SK-N-SH (cell line): ENCODE results near the gene ZG16B. TPM values are rescaled to one million over a fixed set of nuclear protein-coding genes. Genes with fewer than 3 reads are reported as not detected.

Source experiments
- CTCF ChIA-PET: fragments of 300-600, 350-600 bp; formaldehyde crosslinking; extraction: SDS; loops from one replicate; lab custom pipeline; 2021; lab: Yijun Ruan, JAX
- POLR2A ChIA-PET: fragments of 350-600 bp; sonication (Branson Sonifier 250); formaldehyde crosslinking; extraction: SDS; loops from one replicate; lab custom pipeline; 2020; ENCODE audit warnings: antibody characterized with exemption, inconsistent platforms; lab: Yijun Ruan, JAX
- DNase-seq: peaks from one replicate; pipeline ENCODE4 v3.0.0; 2012
- H2AFZ ChIP-seq: fragments of 200-600 bp; sonication (generic); 2 replicates; pipeline ENCODE4 v1.8.1; 2016; ENCODE audit warnings: antibody characterized with exemption, mild to moderate bottlenecking, low read depth
- H3F3A ChIP-seq: fragments of 200-600 bp; sonication (generic); replicated peaks from 2 replicates; pipeline ENCODE3; 2016; ENCODE audit warnings: antibody characterized with exemption, mild to moderate bottlenecking; ENCODE audit not compliant: insufficient read depth
- H3K27ac ChIP-seq, 2 experiments: fragments of 200-500 bp in 1 of 2; fragments of 200-600 bp in 1 of 2; sonication (Bioruptor generic) in 1 of 2; sonication (generic), shearing (Covaris generic) in 1 of 2; 2 replicates each; pipeline versions ENCODE4 v1.5.1 to v1.6.1; 2014 to 2016; ENCODE audit warnings: low read depth in 2 of 2, inconsistent platforms in 1 of 2, low read length in 1 of 2, mild to moderate bottlenecking in 1 of 2, mixed read lengths in 1 of 2
- H3K27me3 ChIP-seq: fragments of 200-600 bp; sonication (generic), shearing (Covaris generic); 2 replicates; pipeline ENCODE4 v1.6.1; 2016; ENCODE audit warnings: mixed run types; ENCODE audit not compliant: insufficient read depth
- H3K36me3 ChIP-seq, 2 experiments: fragments of 200-500 bp in 1 of 2; fragments of 200-600 bp in 1 of 2; sonication (Bioruptor generic) in 1 of 2; sonication (generic) in 1 of 2; replicated peaks in 1 of 2; 2 replicates each; pipeline versions ENCODE3 to v1.5.1; 2014 to 2016; ENCODE audit warnings: low read length in 1 of 2, mild to moderate bottlenecking in 1 of 2; ENCODE audit not compliant: insufficient read depth in 2 of 2, control insufficient read depth in 1 of 2
- H3K4me1 ChIP-seq, 2 experiments: fragments of 200-500 bp in 1 of 2; fragments of 200-600 bp in 1 of 2; sonication (Bioruptor generic) in 1 of 2; sonication (generic), shearing (Covaris generic) in 1 of 2; 2 replicates each; pipeline versions ENCODE4 v1.5.1 to v1.6.1; 2014 to 2016; ENCODE audit warnings: low read depth in 1 of 2, low read length in 1 of 2, mixed run types in 1 of 2; ENCODE audit not compliant: insufficient read depth in 2 of 2, control insufficient read depth in 1 of 2
- H3K4me2 ChIP-seq: fragments of 200-600 bp; sonication (generic), shearing (Covaris generic); 2 replicates; pipeline ENCODE4 v1.6.1; 2017; ENCODE audit warnings: mixed run types
- H3K4me3 ChIP-seq, 2 experiments: fragments of 200-500 bp in 1 of 2; fragments of 200-600 bp in 1 of 2; sonication (Bioruptor generic) in 1 of 2; sonication (generic), shearing (Covaris generic) in 1 of 2; 2 replicates each; pipeline versions ENCODE4 v1.5.1 to v1.8.1; 2014 to 2016; ENCODE audit warnings: low read depth in 2 of 2, inconsistent platforms in 1 of 2, low read length in 1 of 2, mild to moderate bottlenecking in 1 of 2, mixed read lengths in 1 of 2, moderate library complexity in 1 of 2
- H3K79me2 ChIP-seq: fragments of 200-600 bp; sonication (generic); 2 replicates; pipeline ENCODE4 v1.8.1; 2017; ENCODE audit warnings: mild to moderate bottlenecking; ENCODE audit not compliant: insufficient read depth
- H3K9ac ChIP-seq: fragments of 200-600 bp; sonication (generic); 2 replicates; pipeline ENCODE4 v1.6.1; 2017; ENCODE audit warnings: mixed run types
- H3K9me2 ChIP-seq: fragments of 200-600 bp; sonication (generic); 2 replicates; pipeline ENCODE4 v1.6.1; 2017; ENCODE audit warnings: mixed run types
- H3K9me3 ChIP-seq: fragments of 200-600 bp; sonication (generic); 2 replicates; pipeline ENCODE4 v1.6.1; 2017; ENCODE audit warnings: mixed run types, mild to moderate bottlenecking, moderate library complexity
- H4K20me1 ChIP-seq: fragments of 200-600 bp; sonication (generic); 2 replicates; pipeline ENCODE4 v1.6.1; 2017; ENCODE audit warnings: mild to moderate bottlenecking, mixed run types; ENCODE audit not compliant: insufficient read depth
- CTCF ChIP-seq: fragments of 200-600 bp; sonication (generic); IDR thresholded peaks from 2 replicates; pipeline ENCODE4 v1.6.1; 2017; ENCODE audit warnings: antibody characterized with exemption, mild to moderate bottlenecking, moderate library complexity
- FOXJ3 ChIP-seq: sonication (generic); formaldehyde crosslinking; IDR thresholded peaks from 2 replicates; pipeline ENCODE4 v1.5.1; 2020; ENCODE audit warnings: mild to moderate bottlenecking, missing genetic modification reagents
- FOXM1 ChIP-seq: IDR thresholded peaks from 2 replicates; pipeline ENCODE4 v1.4.0; 2012; ENCODE audit warnings: low read depth, mild to moderate bottlenecking
- GABPA ChIP-seq: IDR thresholded peaks from 2 replicates; pipeline ENCODE4 v1.4.0; 2012; ENCODE audit warnings: low read depth, mild to moderate bottlenecking
- JUND ChIP-seq: IDR thresholded peaks from 2 replicates; pipeline ENCODE4 v1.4.0; 2012
- RAD21 ChIP-seq: IDR thresholded peaks from 2 replicates; pipeline ENCODE4 v1.6.1; 2012; ENCODE audit warnings: mild to moderate bottlenecking, low read length
- SIN3A ChIP-seq: IDR thresholded peaks from 2 replicates; pipeline ENCODE4 v1.6.1; 2012; ENCODE audit warnings: low read depth, mild to moderate bottlenecking, low read length, moderate library complexity, borderline replicate concordance
- SMC3 ChIP-seq: IDR thresholded peaks from 2 replicates; pipeline ENCODE4 v1.6.1; 2012; ENCODE audit warnings: low read depth, low read length, improper control_type of control experiment
- USF1 ChIP-seq: IDR thresholded peaks from 2 replicates; pipeline ENCODE4 v1.4.0; 2012; ENCODE audit warnings: low read depth, borderline replicate concordance
- WGBS: methylation state at CpG from one replicate; pipeline ENCODE4 v1.1.6; 2017; ENCODE audit warnings: low lambda C conversion rate; 5-methylcytosine and 5-hydroxymethylcytosine counted together
- polyA plus RNA-seq, 3 experiments: library from polyadenylated mRNA; depleted of rRNA; stranded (reverse); fragments of >200 nt; gene quantifications; 2 replicates each; pipeline ENCODE4 v1.2.3, GENCODE V29; 2012
- TF ChIP-seq, protein P1 (sequence below): IDR thresholded peaks from 2 replicates; pipeline ENCODE4 v1.4.0; 2012; ENCODE audit warnings: low read depth, borderline replicate concordance

ZG16B gene
- polyA plus RNA-seq, 1 of the 3 experiments (the other 2 are of a cell fraction): 0.26 TPM

DNA sequence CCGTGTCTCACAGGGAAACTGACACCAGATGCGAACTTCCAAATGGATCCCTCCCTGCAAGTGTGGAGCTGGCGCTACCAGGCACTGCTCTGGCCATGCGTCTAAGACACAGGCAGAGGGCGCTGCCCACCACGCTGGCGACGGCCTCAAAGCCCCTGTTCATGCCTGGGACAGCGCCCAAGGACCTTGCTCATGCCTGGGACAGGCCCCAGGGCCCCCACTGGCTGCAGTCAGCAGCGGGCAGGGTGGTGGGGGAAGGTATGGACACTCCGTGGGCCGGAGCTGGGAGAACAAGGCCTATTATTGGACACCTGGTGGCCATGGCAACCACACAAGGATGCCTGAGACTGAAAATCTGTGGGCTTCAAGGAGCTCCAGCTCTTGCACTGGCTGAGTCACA is 8.8 kb downstream of the ZG16B start:
- H3K9ac ChIP-seq: no peak overlapping the region
- peaks cover 9% of the 10 kb centered on the region for H3F3A ChIP-seq
- no peak overlapping the region for H3K4me2 ChIP-seq
- peak; percentile 90 for DNase-seq
- WGBS: 43% methylated on average over 2 of the region's 12 CpGs
- H2AFZ ChIP-seq: no peak overlapping the region
- H3K9me3 ChIP-seq: no peaks in the 10 kb centered on the region
- H3K27ac ChIP-seq: no peak overlapping the region
- H3K4me1 ChIP-seq: peaks cover 0 to 4% of the 10 kb centered on the region in 2 experiments; a peak in 1 of 4 replicates
- H3K27me3 ChIP-seq: no peaks in the 10 kb centered on the region
- POLR2A ChIA-PET: interaction anchor here (1.1 to 1.2 kb wide), 2 partner anchors 29 to 43 kb away, joined by 4 to 23 read pairs; no protein-coding TSS in a partner anchor
- no peaks in the 10 kb centered on the region for H3K36me3 ChIP-seq
- TF ChIP-seq JUND (no peak), SIN3A (0 out of 2 replicates have a peak, but pooled peaks have one; percentile 22), CTCF (peak; percentile 79), SMC3 (peak; percentile 92), RAD21 (peak; percentile 86)
- TF ChIP-seq, all 33 proteins: peak for 4
- Histone ChIP-seq H3K4me3 (no peak overlapping the region), H4K20me1 (no peaks in the 10 kb centered on the region), H3K79me2 (no peaks in the 10 kb centered on the region), H3K9me2 (no peaks in the 10 kb centered on the region)
- CTCF ChIA-PET: interaction anchor here (0.5 to 3.1 kb wide), 35 partner anchors 7 to 331 kb away, joined by 3 to 144 read pairs (median 8); partner anchors contain the start of genes ELOB, FLYWCH2, PRSS21 and PRSS22

- POLR2A ChIA-PET: interaction anchor here (1.1 to 1.2 kb wide), 2 partner anchors 28 to 42 kb away, joined by 4 to 23 read pairs; no protein-coding TSS in a partner anchor
- Histone ChIP-seq H4K20me1 (no peaks in the 10 kb centered on the region), H3K4me3 (no peak overlapping the region), H2AFZ (no peak overlapping the region), H3K4me2 (no peak overlapping the region), H3K36me3 (no peaks in the 10 kb centered on the region), H3K9me3 (no peaks in the 10 kb centered on the region), H3K79me2 (no peaks in the 10 kb centered on the region), H3K9ac (no peak overlapping the region), H3K9me2 (no peaks in the 10 kb centered on the region), H3F3A (peaks cover 9% of the 10 kb centered on the region), H3K27ac (no peak overlapping the region), H3K4me1 (peaks cover 0 to 4% of the 10 kb centered on the region in 2 experiments; a peak in 1 of 4 replicates), H3K27me3 (no peaks in the 10 kb centered on the region)
- TF ChIP-seq RAD21: no peak
- TF ChIP-seq, protein P1, sequence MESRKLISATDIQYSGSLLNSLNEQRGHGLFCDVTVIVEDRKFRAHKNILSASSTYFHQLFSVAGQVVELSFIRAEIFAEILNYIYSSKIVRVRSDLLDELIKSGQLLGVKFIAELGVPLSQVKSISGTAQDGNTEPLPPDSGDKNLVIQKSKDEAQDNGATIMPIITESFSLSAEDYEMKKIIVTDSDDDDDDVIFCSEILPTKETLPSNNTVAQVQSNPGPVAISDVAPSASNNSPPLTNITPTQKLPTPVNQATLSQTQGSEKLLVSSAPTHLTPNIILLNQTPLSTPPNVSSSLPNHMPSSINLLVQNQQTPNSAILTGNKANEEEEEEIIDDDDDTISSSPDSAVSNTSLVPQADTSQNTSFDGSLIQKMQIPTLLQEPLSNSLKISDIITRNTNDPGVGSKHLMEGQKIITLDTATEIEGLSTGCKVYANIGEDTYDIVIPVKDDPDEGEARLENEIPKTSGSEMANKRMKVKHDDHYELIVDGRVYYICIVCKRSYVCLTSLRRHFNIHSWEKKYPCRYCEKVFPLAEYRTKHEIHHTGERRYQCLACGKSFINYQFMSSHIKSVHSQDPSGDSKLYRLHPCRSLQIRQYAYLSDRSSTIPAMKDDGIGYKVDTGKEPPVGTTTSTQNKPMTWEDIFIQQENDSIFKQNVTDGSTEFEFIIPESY: no peak
- no peak for TF ChIP-seq FOXM1
- TF ChIP-seq USF1: no peak
- no peak for TF ChIP-seq GABPA
- TF ChIP-seq FOXJ3: no peak
- no peak for DNase-seq
- 43% methylated on average over 2 of the region's 15 CpGs for WGBS
- CTCF ChIA-PET: interaction anchor here (0.6 to 3.1 kb wide), 29 partner anchors 8 to 332 kb away, joined by 3 to 144 read pairs (median 8); partner anchors contain the start of genes FLYWCH2, PRSS21, PRSS22 and PRSS41
Measured at GRCh38 chr16:2839650-2840450, 9.7 kb downstream of the ZG16B start.
